HG02571 (cell line): Measurements from ENCODE around the gene GSTA3.
"Not testable (repeated sequence)": the region's sequence is repeated elsewhere in the genome, so short reads cannot be mapped to it uniquely, and the experiment has no call there.

Source experiments
- ATAC-seq: cut with Tn5 transposase; IDR thresholded peaks from one replicate; pipeline ENCODE4 v1.9.1; 2021; ENCODE audit warnings: mild to moderate bottlenecking, moderate library complexity; ENCODE audit not compliant: unreplicated experiment

The GSTA3 gene

GRCh38 chr6:52870335-52871091, 39.0 kb downstream of the GSTA3 start:
- ATAC-seq: not testable (repeated sequence)

- ATAC-seq: not testable (repeated sequence)
Observed at GRCh38 chr6:52868899-52869298, 40.6 kb downstream of the GSTA3 start.

- ATAC-seq: no peak
Observed at GRCh38 chr6:52868240-52868639, 41.3 kb downstream of the GSTA3 start.

GRCh38 chr6:52861151-52861550, 48.3 kb downstream of the GSTA3 start:
- not testable (repeated sequence) for ATAC-seq

- ATAC-seq: no peak
Observed at GRCh38 chr6:52858416-52858815, 51.1 kb downstream of the GSTA3 start.

GRCh38 chr6:52856137-52856536, 53.4 kb downstream of the GSTA3 start:
- ATAC-seq: not testable (repeated sequence)

- no peak for ATAC-seq
Observed at GRCh38 chr6:52849137-52849536, 60.4 kb downstream of the GSTA3 start.
